K562 (cell line): ENCODE results near the gene RNF115. TPM values are rescaled to one million over a fixed set of nuclear protein-coding genes. Genes with fewer than 3 reads are reported as not detected.

Source experiments
- BCL6 ChIP-seq: fragments of 250-450 bp; sonication (Bioruptor Pico); IDR thresholded peaks from 2 replicates; pipeline ENCODE4 v1.4.0; 2020
- BRF1 ChIP-seq: IDR thresholded peaks from 3 replicates; pipeline ENCODE4 v1.6.1; 2011; ENCODE audit warnings: borderline replicate concordance, mild to moderate bottlenecking; ENCODE audit not compliant: insufficient read length; ENCODE audit errors: extremely low read depth
- FOSL1 ChIP-seq: fragments of 200-800 bp; sonication (Bioruptor generic); conservative IDR thresholded peaks from 2 replicates; pipeline ENCODE4 v1.6.1; 2016; ENCODE audit warnings: missing genetic modification characterization, missing compliant biosample characterization
- FOXO4 ChIP-seq: fragments of 450-650 bp; formaldehyde crosslinking; IDR thresholded peaks from 2 replicates; pipeline ENCODE4 v1.4.0; 2020; ENCODE audit warnings: mild to moderate bottlenecking, moderate library complexity
- GATA2 ChIP-seq: sonication (generic); formaldehyde crosslinking; IDR thresholded peaks from 2 replicates; pipeline ENCODE4 v1.4.0; 2020; ENCODE audit warnings: mild to moderate bottlenecking, missing genetic modification reagents
- GTF2F1 ChIP-seq: IDR thresholded peaks from 2 replicates; pipeline ENCODE4 v1.6.1; 2011; ENCODE audit warnings: low read depth, low read length, improper control_type of control experiment
- HNRNPLL ChIP-seq: fragments of 200-400 bp; formaldehyde crosslinking; IDR thresholded peaks from 2 replicates; pipeline ENCODE4 v1.6.1; 2017; ENCODE audit warnings: low read length, low read depth, mild to moderate bottlenecking; ENCODE audit not compliant: poor library complexity, severe bottlenecking
- KDM5B ChIP-seq: fragments of 200-600 bp; sonication (generic); IDR thresholded peaks from 2 replicates; pipeline ENCODE4 v1.6.1; 2012; ENCODE audit warnings: low read depth, mild to moderate bottlenecking, moderate library complexity, low read length, control low read depth, inconsistent platforms; ENCODE audit not compliant: insufficient replicate concordance
- KLF6 ChIP-seq: fragments of 250-450 bp; sonication (Bioruptor Pico); IDR thresholded peaks from 2 replicates; pipeline ENCODE4 v1.4.0; 2020; ENCODE audit warnings: mild to moderate bottlenecking, moderate library complexity, borderline replicate concordance
- NFRKB ChIP-seq: fragments of 450-650 bp; IDR thresholded peaks from 2 replicates; pipeline ENCODE4 v1.6.1; 2016; ENCODE audit warnings: low read depth
- PTBP1 ChIP-seq: fragments of 200-400 bp; formaldehyde crosslinking; IDR thresholded peaks from 2 replicates; pipeline ENCODE4 v1.6.1; 2017; ENCODE audit warnings: low read depth, low read length
- RAD21 ChIP-seq, 2 experiments: fragments of 250-450 bp in 1 of 2; fragments of 450-650 bp in 1 of 2; sonication (Bioruptor Pico) in 1 of 2; formaldehyde crosslinking in 1 of 2; IDR thresholded peaks in 1 of 2; conservative IDR thresholded peaks in 1 of 2; 2 replicates each; pipeline versions ENCODE4 v1.4.0 to v1.8.0; 2020 to 2022; ENCODE audit warnings: mild to moderate bottlenecking in 2 of 2, moderate library complexity in 1 of 2
- RBFOX2 ChIP-seq: fragments of 200-400 bp; formaldehyde crosslinking; IDR thresholded peaks from 2 replicates; pipeline ENCODE4 v1.6.1; 2017; ENCODE audit warnings: low read depth, mild to moderate bottlenecking, low read length, moderate library complexity
- RBM34 ChIP-seq: fragments of 200-400 bp; formaldehyde crosslinking; IDR thresholded peaks from 2 replicates; pipeline ENCODE4 v1.6.1; 2018; ENCODE audit warnings: low read length, borderline replicate concordance; ENCODE audit not compliant: insufficient read depth
- TSHZ1 ChIP-seq: fragments of 250-450 bp; sonication (Bioruptor Pico); IDR thresholded peaks from 2 replicates; pipeline ENCODE4 v1.4.0; 2020; ENCODE audit warnings: mild to moderate bottlenecking, moderate library complexity
- ZNF184 ChIP-seq: sonication (generic); formaldehyde crosslinking; IDR thresholded peaks from 2 replicates; pipeline ENCODE4 v1.5.0; 2020; ENCODE audit warnings: missing genetic modification reagents
- ZNF197 ChIP-seq: fragments of 200-800 bp; sonication (Bioruptor generic); IDR thresholded peaks from 2 replicates; pipeline ENCODE4 v1.6.1; 2016; ENCODE audit warnings: low read depth, missing genetic modification characterization, missing compliant biosample characterization
- ZNF785 ChIP-seq: fragments of 250-450 bp; sonication (Bioruptor Pico); IDR thresholded peaks from 2 replicates; pipeline ENCODE4 v1.4.0; 2020; ENCODE audit warnings: mild to moderate bottlenecking
- polyA plus RNA-seq, 8 experiments: library from polyadenylated mRNA; depleted of rRNA in 4 of 8; stranded (reverse) in 5 of 8; unstranded in 3 of 8; fragments of >200 nt; fragmentation: Nextera tagmentation in 2 of 8; fragmentation: Illumina TruSeq in 1 of 8; extraction: Ambion mirVana in 2 of 8; extraction: Trizol in 1 of 8; gene quantifications; 2 replicates each; pipeline versions ENCODE4 v1.2.1 to v1.2.3, GENCODE V29; 2011 to 2014; ENCODE audit warnings: inconsistent platforms in 1 of 8, missing spikeins in 1 of 8
- total RNA-seq, 7 experiments: library from RNA; depleted of rRNA in 6 of 7; stranded (reverse); fragments of >200 nt in 6 of 7; fragmentation: Illumina TruSeq in 2 of 7; extraction: Trizol in 2 of 7; gene quantifications; 2 replicates each; pipeline versions ENCODE4 v1.2.1 to v1.2.3, GENCODE V29; 2011 to 2021; ENCODE audit warnings: low replicate concordance in 1 of 7

Gene RNF115
- total and polyA plus RNA-seq, 9 of the 15 experiments (the other 6 are each of a cell fraction or from before 2014, with no cell fraction given): 1.9 to 14.3 (median 9.5) TPM

DNA sequence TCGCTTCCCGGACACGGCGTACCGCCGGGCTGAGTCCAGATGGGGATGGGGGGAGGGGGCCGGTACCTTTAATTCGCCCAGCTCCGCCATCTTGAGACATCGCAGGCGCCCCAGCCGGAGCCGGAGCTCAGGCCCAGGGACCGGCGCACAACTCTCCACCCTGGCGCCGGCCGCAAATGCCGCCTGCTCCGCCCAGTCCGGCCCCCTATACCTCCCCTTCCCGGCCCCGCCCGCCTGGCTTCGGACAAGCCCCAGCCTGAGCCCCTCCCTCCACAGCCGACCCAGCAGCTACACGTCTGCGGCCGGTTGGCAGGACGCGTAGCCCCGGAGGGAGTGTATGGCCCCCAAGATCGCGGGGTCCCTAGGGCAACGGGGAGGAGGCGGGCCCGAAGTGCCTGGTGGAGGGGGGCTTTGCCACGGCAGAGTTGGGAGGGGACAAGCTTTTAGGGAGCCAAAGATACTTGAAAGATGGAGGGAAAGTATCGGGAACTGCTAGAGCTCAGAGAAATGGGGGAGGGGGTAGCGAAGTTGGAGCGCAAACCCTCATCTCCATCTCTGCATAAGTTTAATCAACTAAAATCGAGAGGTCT, 35.1 kb upstream of the RNF115 start, which contains the start of gene PIAS3 (continued):
- TF ChIP-seq RBFOX2 (peak; percentile 71), NFRKB (0 out of 2 replicates have a peak, but pooled peaks have one; percentile 23), GATA2 (CRISPR knock-in tag) (no peak), KDM5B (peak; percentile 19), KLF6 (CRISPR knock-in tag) (no peak), RAD21 (CRISPR knock-in tag; conservative IDR thresholded peaks at IDR 0.05 in 1 of 2, IDR thresholded peaks at IDR 0.05 in 1 of 2) (no peak), ZNF785 (CRISPR knock-in tag) (no peak), ZNF184 (CRISPR knock-in tag) (no peak), FOXO4 (CRISPR knock-in tag) (no peak), BRF1 (no peak), GTF2F1 (no peak), BCL6 (CRISPR knock-in tag) (no peak), ZNF197 (CRISPR knock-in tag) (no peak), RBM34 (no peak), TSHZ1 (CRISPR knock-in tag) (no peak), FOSL1 (no peak), HNRNPLL (peak; percentile 79), PTBP1 (no peak)
